ENCODE data around the gene KLHL30. TPM values are rescaled to one million over a fixed set of nuclear protein-coding genes. Genes with fewer than 3 reads are reported as not detected.

KLHL30 gene
- total and polyA plus RNA-seq, 2 experiments from 2014 or later = 0.07 TPM; not detected in 1

DNA sequence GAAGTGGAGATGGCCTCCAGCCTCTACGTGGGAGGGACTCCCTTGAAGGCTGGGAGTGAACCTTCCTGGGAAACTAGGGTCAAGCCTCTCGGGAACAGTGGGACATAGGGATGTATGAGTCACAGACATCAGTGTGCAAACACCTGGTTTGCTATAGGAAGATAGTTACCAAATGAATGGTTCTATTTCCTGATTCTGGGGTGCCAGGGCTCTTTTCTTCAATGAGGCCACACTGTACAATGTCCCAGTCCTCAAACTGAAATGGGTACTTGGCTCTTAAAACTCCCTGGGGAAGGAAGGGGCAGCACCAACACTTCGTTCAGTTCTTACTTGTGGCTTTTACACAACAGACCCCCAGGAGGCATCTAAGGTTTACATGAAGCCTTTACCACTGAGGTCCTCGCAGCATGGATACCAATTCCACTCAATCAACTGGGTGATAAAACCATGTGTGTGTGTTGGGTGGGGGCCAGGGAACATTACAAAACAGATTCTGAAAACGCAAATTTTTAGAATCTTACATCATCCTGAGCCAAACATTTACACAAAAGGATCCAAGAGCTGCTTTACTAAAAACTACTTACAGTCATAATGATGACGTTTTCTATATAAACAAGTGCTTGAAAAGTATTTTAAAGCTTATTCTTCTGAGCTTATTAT, 30.7 kb downstream of the KLHL30 start:
- no peak overlapping the region for H3K4me3 ChIP-seq

More for the DNA sequence above, 30.7 kb downstream of the KLHL30 start:
- ATAC-seq (no peak), DNase-seq (ENCODE audit: low spot score) (no peak)
- no peaks in the 10 kb centered on the region for H3K9me2 ChIP-seq (ENCODE audit: insufficient read depth)
- no peak overlapping the region for H3K27ac ChIP-seq (ENCODE audit: low read depth)
- peaks cover 11% of the 10 kb centered on the region for H3K27me3 ChIP-seq (ENCODE audit: insufficient read depth)
- H3K4me1 Mint-ChIP-seq = no peaks in the 10 kb centered on the region
- no peak overlapping the region for H3K4me3 Mint-ChIP-seq
- peaks cover 18% of the 10 kb centered on the region for H3K27me3 Mint-ChIP-seq (ENCODE audit: insufficient read depth, low read depth, poor library complexity)
- H2AFZ ChIP-seq = no peak overlapping the region
- peaks cover 34% of the 10 kb centered on the region for H3K36me3 Mint-ChIP-seq (ENCODE audit: low read depth)
- TF ChIP-seq ZNF114 (CRISPR knock-in tag; IDR thresholded peaks at IDR 0.05) (no peak), ZNF462 (CRISPR knock-in tag; IDR thresholded peaks at IDR 0.05) (no peak), REST (IDR thresholded peaks at IDR 0.05; ENCODE audit: unreplicated experiment) (no peak), NANOG (IDR thresholded peaks at IDR 0.05; ENCODE audit: borderline replicate concordance) (no peak), EZH2phosphoT487 (IDR thresholded peaks at IDR 0.05; ENCODE audit: unreplicated experiment) (no peak), CTCF (conservative IDR thresholded peaks at IDR 0.05; ENCODE audit: low read depth in 2 of 2) (no peak), ZNF331 (CRISPR knock-in tag; IDR thresholded peaks at IDR 0.05; ENCODE audit: low read depth) (no peak), POLR2AphosphoS5 (IDR thresholded peaks at IDR 0.05; ENCODE audit: low read depth) (no peak), EZH2 (IDR thresholded peaks at IDR 0.05; ENCODE audit: low read depth, unreplicated experiment) (no peak), CREB1 (CRISPR knock-in tag; IDR thresholded peaks at IDR 0.05; ENCODE audit: low read depth) (no peak), JUNB (IDR thresholded peaks at IDR 0.05; ENCODE audit: unreplicated experiment) (no peak), STAT1 (IDR thresholded peaks at IDR 0.05; ENCODE audit: unreplicated experiment) (no peak)
- TF ChIP-seq, protein P1, sequence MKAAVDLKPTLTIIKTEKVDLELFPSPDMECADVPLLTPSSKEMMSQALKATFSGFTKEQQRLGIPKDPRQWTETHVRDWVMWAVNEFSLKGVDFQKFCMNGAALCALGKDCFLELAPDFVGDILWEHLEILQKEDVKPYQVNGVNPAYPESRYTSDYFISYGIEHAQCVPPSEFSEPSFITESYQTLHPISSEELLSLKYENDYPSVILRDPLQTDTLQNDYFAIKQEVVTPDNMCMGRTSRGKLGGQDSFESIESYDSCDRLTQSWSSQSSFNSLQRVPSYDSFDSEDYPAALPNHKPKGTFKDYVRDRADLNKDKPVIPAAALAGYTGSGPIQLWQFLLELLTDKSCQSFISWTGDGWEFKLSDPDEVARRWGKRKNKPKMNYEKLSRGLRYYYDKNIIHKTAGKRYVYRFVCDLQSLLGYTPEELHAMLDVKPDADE (IDR thresholded peaks at IDR 0.05) = no peak
- no peaks in the 10 kb centered on the region; the same call in 1 of the 2 replicates for H4K20me1 ChIP-seq (replicated peaks; ENCODE audit: insufficient read depth)
- no peaks in the 10 kb centered on the region for H3F3A ChIP-seq (replicated peaks; ENCODE audit: low read depth)
- H3K36me3 ChIP-seq (ENCODE audit: insufficient read depth) = no peaks in the 10 kb centered on the region
- no peaks in the 10 kb centered on the region for H3K9me3 Mint-ChIP-seq
- no peaks in the 10 kb centered on the region for H3K4me1 ChIP-seq (ENCODE audit: insufficient read depth)
- no peak overlapping the region for H3K27ac Mint-ChIP-seq
- no peak overlapping the region for H3K4me2 ChIP-seq
- H3K79me2 ChIP-seq (replicated peaks; ENCODE audit: insufficient read depth) = no peaks in the 10 kb centered on the region
